ENCODE data around the gene PNMA1.

Gene PNMA1, protein sequence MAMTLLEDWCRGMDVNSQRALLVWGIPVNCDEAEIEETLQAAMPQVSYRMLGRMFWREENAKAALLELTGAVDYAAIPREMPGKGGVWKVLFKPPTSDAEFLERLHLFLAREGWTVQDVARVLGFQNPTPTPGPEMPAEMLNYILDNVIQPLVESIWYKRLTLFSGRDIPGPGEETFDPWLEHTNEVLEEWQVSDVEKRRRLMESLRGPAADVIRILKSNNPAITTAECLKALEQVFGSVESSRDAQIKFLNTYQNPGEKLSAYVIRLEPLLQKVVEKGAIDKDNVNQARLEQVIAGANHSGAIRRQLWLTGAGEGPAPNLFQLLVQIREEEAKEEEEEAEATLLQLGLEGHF

DNA sequence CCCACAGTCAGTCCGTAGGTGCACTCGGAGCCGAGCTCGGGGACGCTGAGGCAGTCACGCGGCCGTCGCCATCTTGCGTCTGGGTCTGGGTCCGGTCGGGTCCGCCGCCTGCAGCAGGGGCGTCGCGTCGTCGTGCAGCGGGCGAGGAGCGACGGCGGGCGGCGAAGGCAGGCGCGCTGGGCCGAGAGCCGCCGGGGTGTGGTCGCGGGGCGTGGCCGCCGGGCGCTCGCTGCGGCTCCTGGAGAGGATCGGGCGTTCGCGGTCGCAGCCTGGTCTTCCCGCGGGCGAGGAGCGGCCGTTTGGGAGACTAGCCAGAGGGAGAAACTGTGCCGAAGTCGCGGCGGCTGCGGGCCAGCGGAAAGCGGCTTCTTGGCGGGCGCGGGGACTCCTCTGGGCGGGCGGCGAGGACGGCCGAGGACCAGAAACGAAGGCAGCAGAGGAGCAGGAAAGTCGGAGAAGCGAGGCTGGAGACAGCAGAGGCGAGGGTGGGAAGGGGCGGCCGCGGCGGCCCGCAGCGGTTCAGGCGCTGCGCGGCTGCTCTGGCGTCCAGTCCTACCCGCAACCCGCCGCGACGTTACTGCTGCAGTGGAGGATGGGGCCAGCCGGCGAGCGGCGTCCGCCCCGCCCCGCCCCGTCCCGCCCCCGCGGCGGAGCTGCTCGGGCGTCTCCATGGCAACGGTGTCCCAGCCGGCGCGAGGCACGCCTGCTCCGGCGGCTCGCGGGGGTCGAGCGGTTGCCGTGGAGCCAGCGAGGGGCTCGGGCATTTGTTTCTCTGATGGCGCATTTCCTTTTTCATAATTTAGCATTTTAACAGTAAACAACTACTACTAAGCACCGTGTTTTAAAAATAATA is at the start of gene PNMA1:
Gene PNMA1, minus strand, starts transcription at position 582 of the 853 bp plus-strand sequence. CDS start 745 bp downstream, outside the sequence.
- in situ Hi-C loops (cut with HindIII; ENCODE audit: low sequenced_read_pairs) = no loop called here

DNA sequence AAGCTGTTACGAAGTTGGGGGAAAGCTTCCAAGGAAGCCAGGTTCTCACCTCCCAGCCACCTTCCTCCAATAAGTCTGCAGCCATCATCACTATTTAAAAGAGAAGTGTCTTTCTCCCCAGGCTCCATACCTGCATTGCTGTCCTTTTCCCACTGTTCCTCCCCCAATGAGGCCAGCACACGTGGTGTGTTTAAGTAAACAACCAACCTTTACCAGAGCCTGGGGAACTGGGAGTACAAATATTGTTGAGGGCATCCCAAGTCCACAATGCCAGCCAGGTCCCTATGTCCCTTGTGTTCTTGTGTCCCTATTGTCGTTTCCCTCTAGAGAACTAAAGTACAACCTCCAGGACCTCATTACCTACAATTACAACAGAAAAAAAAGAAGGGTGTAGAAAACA is 49.2 kb upstream of the PNMA1 start:
- in situ Hi-C loops (cut with HindIII; ENCODE audit: low sequenced_read_pairs) = no loop called here

DNA sequence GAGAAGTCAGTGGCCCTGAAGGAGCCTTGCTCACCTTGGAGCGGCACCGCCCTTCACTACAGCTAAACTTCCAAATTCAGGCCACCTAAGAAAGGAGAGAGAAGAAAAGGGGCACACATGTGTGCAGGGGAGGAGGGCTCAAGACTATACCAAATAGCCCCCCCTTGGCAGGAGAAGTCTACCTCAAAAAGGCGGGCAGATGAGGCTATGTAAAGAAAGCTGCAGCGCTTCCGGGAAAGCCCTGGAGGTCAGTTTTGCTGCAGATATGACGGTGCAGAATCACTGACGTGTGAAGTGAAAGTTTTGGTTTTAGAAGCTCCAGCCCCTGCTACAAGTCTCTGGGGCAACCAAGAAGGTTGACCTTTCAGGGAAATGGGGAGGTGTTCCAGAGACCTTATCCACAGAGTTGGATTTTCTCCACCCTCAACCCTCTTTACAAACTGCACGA is 48.2 kb upstream of the PNMA1 start:
- in situ Hi-C loops (cut with HindIII; ENCODE audit: low sequenced_read_pairs) = no loop called here

DNA sequence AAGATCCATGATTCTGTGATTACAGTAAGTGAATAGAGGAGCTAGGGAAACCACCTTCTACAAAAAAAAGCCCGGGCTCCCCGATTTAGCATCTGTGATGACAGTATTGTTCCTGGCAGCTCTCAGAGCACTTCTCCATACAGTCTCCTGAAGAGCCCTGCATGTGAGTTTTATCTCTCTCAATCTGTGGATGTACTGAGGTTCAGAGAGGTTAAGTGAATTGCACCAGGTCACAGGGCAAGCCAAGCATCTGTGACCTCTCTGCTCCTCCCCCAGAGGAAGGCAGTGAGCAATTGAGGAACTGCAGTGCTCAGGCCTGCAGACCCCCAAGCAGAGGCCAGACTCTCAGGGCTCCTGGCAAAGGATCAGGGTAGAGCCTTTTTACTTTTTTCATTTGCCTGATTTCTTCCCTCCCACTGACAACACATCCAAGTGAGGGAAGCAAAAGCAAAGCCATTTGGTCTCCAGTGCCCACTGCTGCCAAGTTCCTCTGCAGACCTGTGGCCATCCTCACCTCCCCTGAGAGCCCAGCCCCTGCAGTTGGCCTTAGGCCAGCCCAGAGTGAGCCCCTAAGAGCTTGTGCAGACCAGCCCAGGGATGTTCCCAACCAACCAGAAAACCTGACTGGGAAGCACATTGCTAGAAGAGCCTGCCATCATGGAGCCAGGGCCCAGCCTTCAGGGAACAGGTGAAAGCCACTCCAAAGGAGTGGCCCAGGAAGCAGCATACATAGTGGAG is 47.6 kb upstream of the PNMA1 start:
- in situ Hi-C loops (cut with HindIII; ENCODE audit: low sequenced_read_pairs) = no loop called here

DNA sequence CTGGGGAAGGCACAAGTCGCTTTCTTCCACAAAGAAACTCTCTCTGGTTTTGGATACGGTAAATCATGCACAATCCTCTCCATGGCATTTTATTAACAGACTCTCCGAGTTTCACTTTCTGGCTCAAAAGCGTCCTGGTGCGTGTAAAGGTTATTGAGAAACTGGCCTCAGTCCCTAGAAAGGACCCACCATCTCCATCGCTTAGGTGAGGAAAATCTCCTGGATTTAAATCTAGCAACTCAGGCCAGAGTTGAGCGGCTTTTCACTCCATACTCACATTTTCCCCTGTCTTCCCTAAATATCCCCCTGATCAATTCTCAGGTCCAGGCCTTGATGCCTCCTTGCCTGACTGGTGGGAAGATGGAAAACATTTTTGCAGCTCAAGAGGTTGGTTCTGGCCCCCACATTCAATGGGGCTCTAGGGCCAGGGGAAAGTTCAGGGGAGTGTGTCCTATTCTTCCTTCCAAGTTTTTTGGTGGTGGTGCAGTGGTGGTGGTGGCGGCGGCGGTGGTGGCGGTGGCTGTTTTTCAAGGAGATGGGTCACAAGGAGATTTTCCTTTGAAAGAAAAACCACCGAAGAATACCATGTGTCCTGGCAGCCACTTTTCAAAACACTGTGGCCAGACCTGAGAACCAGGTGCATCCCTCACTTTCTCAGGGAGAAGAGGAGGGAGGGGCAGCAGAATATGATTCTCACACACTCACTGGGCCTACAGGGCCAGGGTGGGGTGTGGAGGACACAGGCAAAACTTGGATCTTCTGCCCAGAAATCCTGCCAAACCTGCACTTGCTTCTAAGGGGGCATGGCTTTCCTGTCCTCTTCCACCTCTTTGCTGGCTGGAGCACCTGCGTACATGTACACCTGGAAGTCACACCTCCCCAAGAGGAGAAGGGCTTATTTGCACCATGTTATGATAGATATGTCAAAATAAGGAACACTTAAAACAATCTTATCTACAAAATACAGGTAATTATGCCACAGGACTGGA is 46.7 kb upstream of the PNMA1 start:
- in situ Hi-C loops (cut with HindIII; ENCODE audit: low sequenced_read_pairs) = no loop called here

DNA sequence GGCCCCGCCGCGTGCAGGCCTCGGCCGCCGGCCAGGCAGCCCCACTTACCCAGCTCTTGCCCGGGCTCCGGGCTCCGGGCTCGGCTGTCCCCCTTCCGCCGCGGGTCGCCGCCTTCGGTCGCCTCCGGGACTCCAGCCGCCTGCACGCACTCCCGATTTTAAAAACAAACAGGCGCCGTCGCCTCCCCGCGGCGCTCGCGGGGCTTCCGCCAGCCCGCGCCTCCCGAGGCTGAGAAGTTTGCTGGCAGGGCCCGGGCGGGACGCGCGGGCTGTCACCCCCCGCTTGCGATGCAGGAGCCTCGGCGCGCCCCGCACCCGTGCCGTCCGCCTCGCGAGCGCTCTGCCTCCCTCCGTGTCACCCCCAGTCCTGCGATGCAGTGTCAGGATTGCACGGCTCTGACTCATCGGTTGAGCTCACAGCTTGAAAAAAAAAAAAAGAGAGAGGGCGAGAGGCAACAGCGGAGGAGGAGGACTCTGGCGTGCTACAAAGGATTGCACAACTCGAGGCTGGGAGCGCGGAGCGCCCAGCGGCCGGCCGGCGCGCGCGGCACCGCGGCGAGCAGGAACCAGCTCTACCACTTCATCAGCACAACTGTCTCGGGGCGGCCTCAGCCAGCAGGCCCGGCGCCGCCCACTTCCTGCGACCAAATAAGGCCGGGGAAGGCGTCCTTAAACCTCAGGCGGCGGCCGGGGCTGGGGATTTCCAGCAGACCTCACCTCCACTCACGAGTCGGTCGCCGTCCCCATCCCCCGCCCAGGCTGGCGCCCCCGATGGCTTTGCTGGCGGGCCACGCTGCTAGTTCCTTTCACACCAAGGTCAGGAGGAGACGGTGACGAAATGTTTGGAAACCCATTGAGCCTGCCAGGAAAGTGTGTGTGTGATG is 45.8 kb upstream of the PNMA1 start:
- in situ Hi-C loops (cut with HindIII; ENCODE audit: low sequenced_read_pairs) = no loop called here

DNA sequence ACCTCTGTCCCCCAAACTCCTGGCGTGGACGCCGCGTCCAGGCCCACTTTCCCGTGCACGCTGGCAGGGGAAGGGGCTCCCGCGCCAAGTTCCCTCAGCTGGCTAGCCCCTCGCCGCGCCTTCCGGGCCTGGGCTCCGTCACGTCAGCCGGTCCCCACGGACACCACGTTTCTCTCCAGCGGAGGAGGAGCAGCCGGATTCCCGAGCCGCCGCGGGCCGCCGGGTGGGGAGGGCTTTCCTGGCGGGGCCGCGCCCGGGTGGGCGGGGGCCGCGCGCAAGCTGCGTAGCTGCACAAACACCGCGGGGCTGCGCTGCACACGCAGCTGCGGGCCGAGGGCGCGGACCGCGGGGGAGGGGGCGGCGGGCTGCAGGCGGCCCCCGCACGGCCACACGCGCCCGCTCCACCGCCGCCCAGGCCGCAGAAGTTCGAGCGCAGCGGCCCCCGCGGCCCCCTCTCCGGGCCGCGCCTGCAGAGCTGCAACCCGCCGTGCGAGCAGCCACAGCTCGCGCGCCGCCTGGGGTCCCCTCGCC is 45.1 kb upstream of the PNMA1 start:
- in situ Hi-C loops (cut with HindIII; ENCODE audit: low sequenced_read_pairs) = no loop called here

DNA sequence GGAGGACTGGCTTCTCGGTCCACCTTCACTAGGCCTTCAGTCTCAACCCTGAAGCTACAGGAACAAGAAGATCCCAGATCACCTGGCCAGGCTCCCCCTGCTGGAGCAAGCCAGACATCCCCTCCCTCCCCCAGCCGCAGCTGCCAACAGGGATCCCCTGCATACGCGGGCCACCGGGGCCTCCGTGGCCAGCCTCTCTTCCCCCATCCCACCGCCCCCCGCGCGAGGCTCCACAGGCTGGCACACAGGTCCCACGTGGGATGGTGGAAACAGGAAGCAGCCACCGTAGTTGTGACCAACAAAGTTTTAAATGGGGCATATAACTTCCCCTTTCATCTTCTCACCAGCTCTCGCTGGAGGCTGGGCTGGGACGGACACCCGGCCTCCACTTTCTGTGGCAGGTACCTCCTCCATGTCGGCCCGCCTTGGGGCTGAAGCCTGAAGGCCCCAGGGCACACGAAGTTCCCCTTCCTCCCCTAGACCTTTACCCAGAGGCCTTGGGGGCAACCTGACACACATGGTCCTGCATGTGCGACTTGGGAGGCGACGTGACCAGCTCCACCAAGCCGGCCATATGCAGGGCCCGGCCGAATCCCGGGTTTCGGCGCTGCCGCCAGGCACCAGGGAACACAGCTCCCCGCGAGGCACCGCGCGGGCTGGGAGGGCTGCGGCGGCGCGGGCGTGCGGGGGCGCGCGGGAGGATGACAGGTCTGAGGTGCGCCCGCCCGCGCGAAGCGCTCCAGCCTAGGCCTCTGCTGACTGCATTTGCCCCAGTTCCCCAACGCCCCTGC is 44.4 kb upstream of the PNMA1 start:
- in situ Hi-C loops (cut with HindIII; ENCODE audit: low sequenced_read_pairs) = no loop called here

DNA sequence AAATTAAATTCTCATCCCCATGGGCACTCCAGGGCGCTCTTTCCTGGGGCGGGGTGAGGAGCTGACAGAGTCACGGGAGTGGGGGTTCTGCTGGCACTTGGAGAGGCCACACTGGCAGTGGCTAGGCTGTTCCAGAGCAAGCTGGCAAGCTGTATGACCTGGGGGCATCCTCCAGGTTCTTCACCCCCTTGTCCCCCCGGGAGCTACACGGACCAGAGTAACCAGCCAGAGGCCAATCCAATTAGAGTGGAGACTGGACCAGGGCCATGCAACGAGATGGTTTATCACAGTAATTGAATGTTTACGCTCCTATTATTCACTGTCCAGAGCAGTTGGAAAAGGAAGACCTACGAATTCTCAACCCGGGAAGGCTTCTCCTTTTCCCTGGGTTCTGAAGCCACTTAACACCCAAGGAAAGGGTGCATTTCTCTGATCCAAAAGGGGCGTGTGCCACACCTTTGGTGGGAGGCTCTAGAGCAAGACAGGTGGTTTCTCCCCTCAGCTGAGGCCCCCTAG is 43.8 kb upstream of the PNMA1 start:
- in situ Hi-C loops (cut with HindIII; ENCODE audit: low sequenced_read_pairs) = no loop called here

DNA sequence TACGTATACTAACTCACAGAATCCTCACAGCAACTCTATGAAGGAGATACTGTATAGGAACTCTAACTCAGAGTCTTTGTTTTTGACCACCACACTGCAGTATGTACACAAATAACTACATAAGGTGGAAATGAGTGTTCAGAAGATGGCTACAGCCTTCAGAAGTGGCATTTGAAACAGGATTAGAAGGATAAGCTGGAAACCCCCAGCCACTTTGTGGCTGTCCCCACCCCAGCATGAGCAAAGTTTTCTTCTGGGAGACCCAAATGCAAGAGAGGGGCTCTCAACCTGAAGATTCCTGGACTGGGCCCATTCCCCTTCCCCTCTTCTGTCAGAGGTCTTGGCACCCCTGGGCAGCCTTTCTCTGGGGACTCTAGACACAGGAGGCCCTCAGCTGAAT is 43.2 kb upstream of the PNMA1 start:
- in situ Hi-C loops (cut with HindIII; ENCODE audit: low sequenced_read_pairs) = no loop called here

DNA sequence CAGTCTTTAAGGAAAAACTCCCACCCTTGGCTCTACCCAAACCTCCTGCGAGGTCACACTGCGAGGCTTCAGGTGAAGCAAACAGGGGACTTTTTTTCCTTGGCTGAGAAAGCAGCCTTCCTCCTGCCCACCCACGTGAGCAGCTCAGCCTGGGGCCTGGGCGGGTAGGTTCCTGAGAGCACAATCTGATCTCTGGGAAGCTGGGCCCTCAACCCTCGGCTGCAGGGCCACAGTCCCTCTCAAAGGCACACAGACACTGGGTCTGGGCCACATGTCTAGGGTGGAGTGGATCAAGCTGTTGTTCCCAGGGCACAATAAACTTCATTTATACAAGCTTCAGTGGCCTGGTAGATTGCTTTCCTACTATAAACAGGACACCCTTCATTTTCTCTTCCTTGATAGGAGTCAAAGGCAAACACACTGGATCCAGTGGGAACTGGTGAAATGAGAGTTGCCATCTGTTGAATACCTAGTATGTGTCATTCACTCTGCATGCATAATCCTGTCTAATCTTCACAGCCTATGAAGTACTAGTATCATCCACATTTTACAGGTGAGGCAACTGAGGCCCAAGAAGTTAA is 41.3 kb upstream of the PNMA1 start:
- in situ Hi-C loops (cut with HindIII; ENCODE audit: low sequenced_read_pairs) = no loop called here

DNA sequence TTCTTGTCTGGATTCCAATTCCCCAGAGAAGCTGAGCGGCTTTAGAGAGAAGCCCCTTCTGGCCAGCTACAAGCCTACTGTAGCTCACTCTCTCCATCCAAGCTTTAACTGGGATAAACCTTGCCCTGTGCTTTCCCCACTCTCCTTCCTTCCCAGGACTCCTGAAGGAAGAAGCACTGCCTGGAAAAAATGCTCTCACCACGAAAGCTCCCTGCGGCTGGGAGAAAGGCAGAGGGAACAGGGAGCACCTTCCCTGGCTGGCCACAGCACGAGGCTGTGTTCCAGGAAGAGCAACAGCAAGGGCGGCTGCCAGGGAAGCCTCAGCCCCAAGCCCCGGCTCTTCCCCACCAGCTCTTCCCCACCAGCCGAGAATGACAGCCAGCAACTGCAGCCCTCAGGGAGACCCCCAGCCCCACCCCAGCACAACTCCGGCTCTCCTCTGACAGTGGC is 40.8 kb upstream of the PNMA1 start:
- in situ Hi-C loops (cut with HindIII; ENCODE audit: low sequenced_read_pairs) = no loop called here

DNA sequence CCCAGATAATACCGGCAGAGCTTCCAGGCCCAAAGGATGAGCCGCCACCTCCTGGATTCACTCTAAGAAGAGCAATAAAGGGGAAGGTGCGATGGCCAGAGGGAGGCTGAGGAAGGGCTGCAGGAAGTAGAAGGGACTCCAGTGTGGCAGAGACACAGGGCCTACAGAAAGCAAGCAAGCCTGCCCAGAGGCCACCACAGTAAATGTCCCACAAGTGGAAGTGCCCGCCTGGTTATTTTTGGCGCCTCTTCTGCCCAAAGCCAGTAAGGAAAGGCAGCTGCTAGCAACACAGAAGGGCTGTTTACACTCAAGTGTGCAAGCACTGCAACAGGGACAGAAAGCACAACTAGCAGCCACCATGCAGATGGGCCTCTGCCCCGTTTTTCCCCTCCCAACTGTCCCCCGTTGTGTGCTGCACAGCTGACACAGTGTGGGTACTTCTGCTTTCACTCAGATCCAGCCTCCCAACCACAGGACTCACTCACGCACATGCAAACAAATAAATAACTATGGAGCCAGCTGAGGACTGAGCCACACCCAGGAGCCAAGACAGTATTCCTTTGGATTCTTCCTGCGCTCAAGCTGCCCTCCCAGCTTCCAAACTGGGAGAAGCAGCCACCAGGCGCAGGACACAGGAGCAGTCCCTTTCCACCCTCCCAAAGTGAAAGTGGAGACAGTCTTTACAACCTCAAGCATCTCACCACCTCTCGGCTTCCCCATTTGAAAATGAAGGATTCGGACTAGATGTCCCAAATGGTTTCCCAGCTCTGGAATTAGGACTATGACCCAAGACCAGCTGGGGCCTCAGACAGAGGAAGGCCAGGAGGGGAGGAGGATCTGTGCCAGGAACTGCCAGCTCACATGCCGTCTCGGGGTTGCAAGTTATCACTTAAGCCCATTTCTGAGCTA is 40.0 kb upstream of the PNMA1 start:
- in situ Hi-C loops (cut with HindIII; ENCODE audit: low sequenced_read_pairs) = no loop called here

DNA sequence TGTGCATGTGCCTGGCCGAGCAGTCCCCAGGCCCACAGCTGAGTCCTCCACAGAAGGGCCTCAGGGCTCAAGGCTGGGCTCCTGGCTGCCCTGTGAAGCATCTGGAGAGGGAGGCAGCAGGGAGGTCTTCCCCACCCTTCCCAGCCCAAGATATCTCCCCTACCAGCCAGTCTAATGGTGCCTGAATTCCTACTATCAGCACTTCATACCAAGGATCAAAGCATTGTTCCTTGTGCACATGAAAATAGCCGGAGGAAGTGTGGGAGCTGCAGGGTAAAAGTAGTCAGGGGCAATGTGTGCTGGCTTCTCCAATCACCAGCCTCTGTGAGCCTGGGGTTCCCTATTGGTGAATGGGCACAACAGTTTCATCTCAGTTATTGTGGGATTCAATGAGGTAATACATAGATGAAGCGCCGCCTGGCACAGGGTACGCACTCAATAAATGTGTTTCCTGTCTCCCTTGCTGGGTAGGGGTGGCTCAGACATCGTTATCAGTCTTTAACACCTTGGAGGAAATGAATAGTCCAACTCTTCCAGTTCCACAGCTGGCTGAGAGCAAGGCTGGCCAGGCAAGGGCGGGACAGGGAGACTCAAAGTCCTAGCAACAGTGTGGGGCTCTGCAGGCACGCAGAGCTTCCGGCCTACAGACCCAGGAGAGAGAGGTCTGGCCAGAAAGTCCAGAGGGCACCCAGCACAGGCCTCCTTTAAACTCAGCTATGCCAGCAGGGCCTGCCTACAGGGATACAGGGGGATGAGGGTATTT is 39.1 kb upstream of the PNMA1 start:
- in situ Hi-C loops (cut with HindIII; ENCODE audit: low sequenced_read_pairs) = no loop called here

DNA sequence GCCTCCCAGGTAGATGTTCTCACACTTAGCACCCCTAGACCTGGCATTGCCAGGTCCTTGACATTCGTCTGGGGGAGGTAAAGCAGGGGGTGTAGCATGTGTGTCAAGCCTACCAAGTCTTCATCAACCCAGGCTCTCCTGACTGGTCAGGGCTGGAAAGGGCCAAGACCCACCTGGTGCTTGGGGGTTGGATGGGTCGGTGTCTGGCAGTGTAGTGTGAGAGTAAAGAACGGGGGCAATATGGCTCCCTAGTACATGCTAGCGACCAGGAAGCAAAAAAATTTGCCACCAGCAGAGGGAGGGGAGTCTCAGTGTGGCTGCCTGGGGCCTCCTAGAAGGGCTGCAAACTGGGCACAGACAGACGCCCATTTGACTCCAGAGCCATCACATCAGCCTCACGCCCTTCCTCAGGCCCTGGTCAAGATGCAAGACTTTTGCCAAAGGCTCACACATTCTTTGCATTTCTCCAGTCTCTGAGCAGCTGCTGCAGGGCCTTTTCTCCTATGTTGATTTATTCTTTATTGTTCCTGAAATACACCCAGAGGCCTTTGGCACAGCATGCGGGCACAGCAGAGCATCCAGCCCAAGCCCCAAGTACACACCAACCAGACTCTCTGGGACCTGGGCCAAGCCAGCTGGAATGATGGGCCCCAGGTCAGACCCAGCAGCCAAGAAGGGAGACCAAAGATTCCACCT is 38.3 kb upstream of the PNMA1 start:
- in situ Hi-C loops (cut with HindIII; ENCODE audit: low sequenced_read_pairs) = no loop called here
